Measurements from ENCODE around the gene CYB561. TPM values are rescaled to one million over a fixed set of nuclear protein-coding genes. Genes with fewer than 3 reads are reported as not detected.
A peak's percentile ranks its signal among the peaks of the same experiment; 100 is the strongest.

Gene CYB561
- total RNA-seq, 2 donors from 2014 or later, result 24.4 to 27.5 TPM

DNA sequence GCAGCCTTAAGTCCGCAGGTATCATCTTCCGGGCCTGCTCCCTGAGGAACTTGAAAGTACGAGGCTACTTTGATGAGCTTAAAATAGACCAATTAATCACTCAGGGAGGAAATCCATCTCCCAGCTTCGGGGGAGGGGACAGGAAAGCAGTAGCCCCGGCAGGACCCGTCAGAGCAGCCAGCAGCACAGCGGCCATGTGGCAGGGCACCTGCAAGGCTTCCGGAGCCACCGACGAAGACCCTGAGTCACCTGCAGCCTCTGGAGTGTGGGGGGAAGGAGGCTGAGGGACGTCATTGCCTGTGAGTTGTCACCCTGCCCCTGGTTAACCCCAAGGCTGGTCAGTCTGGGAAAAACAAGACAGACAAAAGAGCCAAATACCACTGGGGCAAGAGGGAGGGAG is 4.4 kb upstream of the CYB561 start:
- H3K4me1 ChIP-seq (ENCODE audit: control insufficient read depth, insufficient read depth, low read length), result peaks cover 4% of the 10 kb centered on the region
- Mint-ChIP-seq H3K27ac (no peak overlapping the region), H3K27me3 (ENCODE audit: insufficient read depth) (peaks cover 8% of the 10 kb centered on the region), H3K9me3 (peaks cover 5% of the 10 kb centered on the region), H3K4me1 (peaks cover 12% of the 10 kb centered on the region), H3K4me3 (no peak overlapping the region), H3K36me3 (ENCODE audit: low read depth) (peaks cover 2% of the 10 kb centered on the region)
- H3K9ac ChIP-seq (ENCODE audit: extremely low read depth, low read length, poor library complexity, severe bottlenecking), result no peak overlapping the region
- 76 to 82% methylated on average over 10 to 11 of the region's 11 CpGs for WGBS, 2 experiments (ENCODE audit: insufficient coverage in 1 of 2, insufficient read length in 1 of 2)
- no peaks in the 10 kb centered on the region for H3K27me3 ChIP-seq (ENCODE audit: control insufficient read depth, insufficient read depth, low read length, poor library complexity, severe bottlenecking)
- H3K27ac ChIP-seq (ENCODE audit: low read depth, low read length), result no peak overlapping the region
- H3K9me3 ChIP-seq (ENCODE audit: control insufficient read depth, low read length), result no peaks in the 10 kb centered on the region
- TF ChIP-seq, protein P1, sequence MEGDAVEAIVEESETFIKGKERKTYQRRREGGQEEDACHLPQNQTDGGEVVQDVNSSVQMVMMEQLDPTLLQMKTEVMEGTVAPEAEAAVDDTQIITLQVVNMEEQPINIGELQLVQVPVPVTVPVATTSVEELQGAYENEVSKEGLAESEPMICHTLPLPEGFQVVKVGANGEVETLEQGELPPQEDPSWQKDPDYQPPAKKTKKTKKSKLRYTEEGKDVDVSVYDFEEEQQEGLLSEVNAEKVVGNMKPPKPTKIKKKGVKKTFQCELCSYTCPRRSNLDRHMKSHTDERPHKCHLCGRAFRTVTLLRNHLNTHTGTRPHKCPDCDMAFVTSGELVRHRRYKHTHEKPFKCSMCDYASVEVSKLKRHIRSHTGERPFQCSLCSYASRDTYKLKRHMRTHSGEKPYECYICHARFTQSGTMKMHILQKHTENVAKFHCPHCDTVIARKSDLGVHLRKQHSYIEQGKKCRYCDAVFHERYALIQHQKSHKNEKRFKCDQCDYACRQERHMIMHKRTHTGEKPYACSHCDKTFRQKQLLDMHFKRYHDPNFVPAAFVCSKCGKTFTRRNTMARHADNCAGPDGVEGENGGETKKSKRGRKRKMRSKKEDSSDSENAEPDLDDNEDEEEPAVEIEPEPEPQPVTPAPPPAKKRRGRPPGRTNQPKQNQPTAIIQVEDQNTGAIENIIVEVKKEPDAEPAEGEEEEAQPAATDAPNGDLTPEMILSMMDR (conservative IDR thresholded peaks at IDR 0.05), result no peak
- DNase-seq, result no peak
- H3K36me3 ChIP-seq (ENCODE audit: control insufficient read depth, insufficient read depth, low read length), result no peaks in the 10 kb centered on the region
- no peak overlapping the region for H3K4me3 ChIP-seq (ENCODE audit: low read length)

DNA sequence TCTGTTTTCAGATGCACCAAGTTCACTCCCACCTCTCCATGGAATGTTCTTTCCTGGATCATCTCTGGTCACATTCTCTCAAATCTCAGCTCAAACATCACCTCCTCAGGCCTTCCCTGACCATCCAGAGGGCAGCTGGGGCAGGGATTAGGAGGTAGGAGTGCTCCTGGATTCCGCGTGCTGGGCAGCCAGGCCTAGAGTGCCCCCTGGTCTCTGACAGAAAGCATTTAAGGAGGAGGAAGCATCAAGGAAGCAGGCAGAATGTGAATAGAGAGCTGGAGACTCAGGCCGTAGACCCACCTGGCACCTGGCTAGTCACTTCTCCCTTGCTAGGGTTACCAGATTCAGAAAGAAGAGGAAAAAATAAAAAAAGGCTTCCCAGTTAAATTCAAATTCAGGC is 2.5 kb upstream of the CYB561 start:
- Histone ChIP-seq H3K27ac (ENCODE audit: low read depth, low read length) (no peak overlapping the region), H3K27me3 (ENCODE audit: control insufficient read depth, insufficient read depth, low read length, poor library complexity, severe bottlenecking) (no peaks in the 10 kb centered on the region), H3K9ac (ENCODE audit: extremely low read depth, low read length, poor library complexity, severe bottlenecking) (no peak overlapping the region), H3K36me3 (ENCODE audit: control insufficient read depth, insufficient read depth, low read length) (no peaks in the 10 kb centered on the region), H3K9me3 (ENCODE audit: control insufficient read depth, low read length) (no peaks in the 10 kb centered on the region), H3K4me1 (ENCODE audit: control insufficient read depth, insufficient read depth, low read length) (peaks cover 4% of the 10 kb centered on the region), H3K4me3 (ENCODE audit: low read length) (no peak overlapping the region)
- Mint-ChIP-seq H3K4me1 (peaks cover 16% of the 10 kb centered on the region), H3K27ac (no peak overlapping the region), H3K4me3 (no peak overlapping the region), H3K36me3 (ENCODE audit: low read depth) (no peaks in the 10 kb centered on the region), H3K27me3 (ENCODE audit: insufficient read depth) (peaks cover 10% of the 10 kb centered on the region), H3K9me3 (no peaks in the 10 kb centered on the region)
- TF ChIP-seq, protein P1 (conservative IDR thresholded peaks at IDR 0.05), result no peak
- no peak for DNase-seq
- 77 to 100% methylated on average over 1 to 3 of the region's 3 CpGs for WGBS, 2 experiments (ENCODE audit: insufficient coverage in 1 of 2, insufficient read length in 1 of 2)

DNA sequence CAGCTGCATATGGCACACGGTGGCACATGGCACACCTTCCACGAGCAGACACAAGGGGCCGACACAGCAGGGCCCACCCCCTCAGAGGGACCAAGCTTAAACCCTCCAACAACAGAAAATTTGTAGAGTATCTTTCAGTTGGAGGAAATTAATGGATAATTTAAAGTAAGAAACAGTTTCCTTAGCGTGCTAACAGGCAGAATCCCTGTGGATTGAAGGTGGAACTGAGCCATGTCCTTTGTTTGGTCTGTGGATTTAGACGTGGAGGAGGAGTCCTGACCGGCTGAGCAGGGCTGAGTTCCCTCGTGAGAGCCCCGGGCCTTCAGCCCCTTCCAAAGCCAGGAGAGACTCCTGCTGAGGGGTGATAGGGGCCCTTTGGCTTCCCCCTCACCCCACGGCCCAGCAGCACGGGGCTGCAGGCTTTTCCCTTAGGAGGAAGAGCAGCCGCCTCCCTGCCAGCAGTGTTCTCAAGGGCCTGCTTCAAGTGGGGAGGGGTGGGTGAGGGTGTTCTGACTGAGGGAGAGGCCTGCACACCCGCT is 1.4 kb upstream of the CYB561 start:
- Mint-ChIP-seq H3K4me1 (peaks cover 18% of the 10 kb centered on the region), H3K27ac (peak overlapping the region; percentile 85), H3K27me3 (ENCODE audit: insufficient read depth) (peaks cover 10% of the 10 kb centered on the region), H3K4me3 (peak overlapping the region; percentile 60), H3K36me3 (ENCODE audit: low read depth) (no peaks in the 10 kb centered on the region), H3K9me3 (no peaks in the 10 kb centered on the region)
- no peak overlapping the region for H3K4me3 ChIP-seq (ENCODE audit: low read length)
- H3K9ac ChIP-seq (ENCODE audit: extremely low read depth, low read length, poor library complexity, severe bottlenecking), result no peak overlapping the region
- TF ChIP-seq, protein P1 (conservative IDR thresholded peaks at IDR 0.05), result no peak
- H3K27me3 ChIP-seq (ENCODE audit: control insufficient read depth, insufficient read depth, low read length, poor library complexity, severe bottlenecking), result no peaks in the 10 kb centered on the region
- H3K36me3 ChIP-seq (ENCODE audit: control insufficient read depth, insufficient read depth, low read length), result no peaks in the 10 kb centered on the region
- H3K9me3 ChIP-seq (ENCODE audit: control insufficient read depth, low read length), result no peaks in the 10 kb centered on the region
- WGBS, 2 experiments (ENCODE audit: insufficient coverage in 1 of 2, insufficient read length in 1 of 2), result 58 to 73% methylated on average over 2 to 12 of the region's 12 CpGs
- H3K4me1 ChIP-seq (ENCODE audit: control insufficient read depth, insufficient read depth, low read length), result peaks cover 4% of the 10 kb centered on the region
- H3K27ac ChIP-seq (ENCODE audit: low read depth, low read length), result no peak overlapping the region
- no peak for DNase-seq
